ENCODE measurements around the gene CRYBB1.
A peak's percentile ranks its signal among the peaks of the same experiment; 100 is the strongest.

Gene CRYBB1

DNA sequence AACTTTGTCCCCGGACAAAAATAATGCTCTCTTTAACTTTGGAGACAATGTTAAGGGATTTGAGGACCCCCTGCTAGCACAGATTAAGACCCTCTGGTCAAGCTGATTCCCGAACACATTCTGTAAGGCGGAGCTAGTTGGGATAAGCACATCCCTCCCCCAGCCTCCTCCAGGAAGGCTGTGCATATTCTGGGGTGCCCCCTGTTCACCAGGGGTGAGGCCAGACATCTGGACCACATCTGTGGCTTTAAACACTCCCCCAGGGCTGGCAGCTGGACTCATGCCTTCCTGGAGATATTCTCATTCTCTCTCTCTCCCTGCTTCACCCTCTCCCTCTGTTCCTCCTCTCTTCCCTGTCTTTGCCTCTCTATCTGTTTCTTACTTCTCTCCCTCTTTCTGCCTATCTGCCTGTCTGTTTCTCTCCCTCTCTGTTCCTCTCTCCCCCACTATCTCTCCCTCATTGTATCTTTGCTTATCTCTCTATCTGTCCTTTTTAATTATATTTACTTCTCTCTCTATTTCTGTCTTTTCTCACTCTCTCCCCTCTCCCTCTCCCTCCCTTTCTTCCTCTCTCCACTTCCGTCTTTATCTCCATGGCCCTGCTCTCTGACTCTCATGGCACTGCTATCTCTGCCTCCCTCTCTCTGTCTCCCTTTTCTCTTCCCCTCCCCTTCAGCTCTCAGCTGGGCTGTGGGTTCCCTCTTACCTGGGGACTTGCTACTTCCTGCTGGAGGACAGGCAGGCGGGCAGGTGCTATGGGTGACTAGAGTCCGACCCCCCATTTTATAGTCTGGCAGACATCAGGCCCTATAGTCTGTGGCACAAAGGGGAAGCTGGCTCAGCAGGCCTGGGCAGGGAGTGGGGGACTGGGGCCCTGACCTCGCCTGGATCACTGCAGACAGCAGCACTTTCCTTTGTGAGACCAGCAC, at the start of gene CRYBB1:
Gene CRYBB1 (minus strand): TSS at position 757 of the 929 bp plus-strand sequence. CDS start 1,708 bp downstream, outside the sequence.
- DNase-seq: no peak

- no peak for DNase-seq
Observed at GRCh38 chr22:26667140-26667539, 49.3 kb upstream of the CRYBB1 start.

DNA sequence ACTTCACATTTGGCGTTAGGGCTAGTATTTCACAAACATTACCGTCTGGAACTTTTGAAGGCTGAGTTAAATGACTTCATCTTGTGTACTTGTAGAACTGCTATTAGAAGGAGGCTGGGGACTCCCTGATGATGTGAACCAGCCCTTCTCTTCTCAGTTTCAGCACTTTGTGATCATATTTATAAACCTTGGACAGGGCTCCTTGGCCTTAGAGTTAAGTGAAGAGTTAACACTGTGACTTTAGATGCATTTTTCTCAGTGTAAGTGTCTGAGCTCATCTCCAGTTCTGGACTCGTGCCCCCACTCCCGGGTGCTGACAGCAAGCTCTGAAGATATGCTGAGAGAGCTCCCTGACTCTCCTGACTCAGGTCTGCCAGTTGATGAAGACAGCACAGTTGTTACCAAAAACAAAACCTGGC, 48.0 kb upstream of the CRYBB1 start:
- DNase-seq: no peak

GRCh38 chr22:26663374-26663923, 45.6 kb upstream of the CRYBB1 start:
- no peak for DNase-seq

GRCh38 chr22:26662160-26662559, 44.3 kb upstream of the CRYBB1 start:
- no peak for DNase-seq

DNA sequence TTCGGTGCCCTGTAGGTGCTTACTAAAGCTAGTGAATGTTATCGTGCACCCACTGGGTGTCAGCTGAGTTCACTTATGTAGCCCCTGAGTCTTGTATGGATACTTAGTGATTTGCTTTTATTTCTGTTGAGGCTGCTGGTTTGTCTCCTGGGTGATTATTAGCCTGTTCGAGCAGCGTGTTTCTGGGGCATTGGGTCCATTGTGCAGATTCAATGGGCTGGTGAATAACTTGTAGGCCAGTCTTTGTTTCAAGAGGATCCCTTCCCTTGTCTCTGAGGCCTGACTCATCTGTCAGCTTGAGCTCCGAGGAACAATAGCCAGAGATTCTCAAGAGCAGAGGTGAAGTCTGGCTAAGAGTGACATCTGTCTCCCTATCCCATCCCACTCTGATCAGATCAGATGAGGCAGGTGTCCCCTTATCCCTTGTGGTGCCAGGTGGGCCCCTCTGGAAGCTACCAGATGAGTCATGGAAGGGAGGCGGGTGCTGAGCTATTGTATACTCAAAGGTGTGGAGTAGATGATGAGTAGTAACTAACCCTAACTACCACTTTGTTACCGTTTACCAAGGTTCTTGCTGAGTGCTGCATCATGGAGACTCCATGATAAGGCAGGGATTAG, 43.2 kb upstream of the CRYBB1 start:
- DNase-seq: no peak

DNA sequence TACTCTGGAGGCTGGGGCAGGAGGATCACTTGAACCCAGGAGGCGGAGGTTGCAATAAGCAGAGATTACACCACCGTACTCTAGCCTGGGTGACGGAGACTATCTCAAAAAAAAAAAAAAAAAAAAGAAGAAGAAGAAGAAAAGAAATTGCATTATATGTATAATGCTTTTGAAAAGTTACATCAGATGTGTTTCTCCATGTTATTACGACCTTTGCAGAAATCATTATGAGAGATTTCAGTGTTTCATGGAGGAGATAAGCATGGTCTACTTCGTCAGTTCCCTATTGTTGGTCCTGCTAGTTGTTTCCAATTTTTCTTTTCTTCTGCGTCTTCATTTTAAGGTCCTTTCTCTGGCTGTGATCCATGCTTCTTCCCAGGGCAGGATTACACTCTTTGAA, 42.5 kb upstream of the CRYBB1 start:
- no peak for DNase-seq

DNA sequence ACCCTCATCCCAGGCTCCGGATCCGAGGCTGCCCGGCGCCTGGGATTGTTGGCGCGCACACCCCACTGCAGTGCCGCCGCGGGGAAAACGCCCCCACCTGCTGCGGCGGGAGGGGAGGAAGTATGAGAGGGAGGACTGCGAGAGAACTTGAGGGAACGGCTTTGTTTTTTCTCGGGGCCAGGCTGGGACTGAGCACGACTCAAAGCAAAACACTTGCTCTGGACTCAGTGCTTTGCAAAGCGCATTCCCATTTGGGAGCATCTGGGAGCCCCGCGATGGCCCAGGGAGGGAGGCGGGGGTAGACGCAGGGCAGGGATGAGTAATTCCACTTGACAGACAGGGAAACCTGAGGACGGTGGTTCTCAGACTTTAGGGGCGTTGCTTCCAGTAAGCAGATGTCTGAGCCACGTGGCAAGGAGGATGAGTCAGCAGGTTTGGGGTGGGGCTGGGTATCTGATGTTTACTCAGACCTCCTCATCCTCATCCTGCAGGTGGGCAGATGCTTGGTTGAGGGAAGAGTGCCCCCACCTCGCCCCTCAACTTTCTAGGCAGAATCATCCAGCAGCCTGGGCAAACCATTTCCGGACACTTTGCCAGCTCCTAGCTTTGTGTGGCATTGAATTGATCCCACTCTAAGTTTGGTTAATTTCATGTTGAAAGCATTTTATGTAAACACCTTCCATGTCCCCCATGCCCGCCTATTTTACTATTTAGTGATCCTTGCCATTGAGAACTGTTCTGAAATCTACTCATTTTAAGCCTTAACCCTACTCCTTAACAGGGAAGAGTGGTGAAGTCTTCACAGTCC, 41.0 kb upstream of the CRYBB1 start:
- DNase-seq: peak; percentile 80

DNA sequence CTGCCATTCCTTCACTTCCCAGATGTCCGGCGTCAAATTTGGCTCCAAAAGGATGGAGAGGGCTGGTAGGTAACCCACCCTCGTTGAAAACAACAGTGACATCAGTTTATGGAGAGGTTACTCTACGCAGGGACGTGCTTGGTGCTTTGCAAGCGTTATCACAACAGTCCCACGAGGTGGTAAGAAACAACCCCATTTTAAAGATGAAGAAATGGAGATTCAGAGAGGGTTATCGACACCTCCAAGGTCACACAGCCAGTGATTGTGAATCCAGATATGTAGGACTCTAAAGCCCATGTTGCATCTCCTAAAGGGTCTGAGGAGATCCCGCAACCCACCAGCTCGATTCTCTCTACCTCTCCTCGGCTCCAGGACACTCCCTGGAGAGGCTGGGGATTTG, 40.3 kb upstream of the CRYBB1 start:
- DNase-seq: no peak

DNA sequence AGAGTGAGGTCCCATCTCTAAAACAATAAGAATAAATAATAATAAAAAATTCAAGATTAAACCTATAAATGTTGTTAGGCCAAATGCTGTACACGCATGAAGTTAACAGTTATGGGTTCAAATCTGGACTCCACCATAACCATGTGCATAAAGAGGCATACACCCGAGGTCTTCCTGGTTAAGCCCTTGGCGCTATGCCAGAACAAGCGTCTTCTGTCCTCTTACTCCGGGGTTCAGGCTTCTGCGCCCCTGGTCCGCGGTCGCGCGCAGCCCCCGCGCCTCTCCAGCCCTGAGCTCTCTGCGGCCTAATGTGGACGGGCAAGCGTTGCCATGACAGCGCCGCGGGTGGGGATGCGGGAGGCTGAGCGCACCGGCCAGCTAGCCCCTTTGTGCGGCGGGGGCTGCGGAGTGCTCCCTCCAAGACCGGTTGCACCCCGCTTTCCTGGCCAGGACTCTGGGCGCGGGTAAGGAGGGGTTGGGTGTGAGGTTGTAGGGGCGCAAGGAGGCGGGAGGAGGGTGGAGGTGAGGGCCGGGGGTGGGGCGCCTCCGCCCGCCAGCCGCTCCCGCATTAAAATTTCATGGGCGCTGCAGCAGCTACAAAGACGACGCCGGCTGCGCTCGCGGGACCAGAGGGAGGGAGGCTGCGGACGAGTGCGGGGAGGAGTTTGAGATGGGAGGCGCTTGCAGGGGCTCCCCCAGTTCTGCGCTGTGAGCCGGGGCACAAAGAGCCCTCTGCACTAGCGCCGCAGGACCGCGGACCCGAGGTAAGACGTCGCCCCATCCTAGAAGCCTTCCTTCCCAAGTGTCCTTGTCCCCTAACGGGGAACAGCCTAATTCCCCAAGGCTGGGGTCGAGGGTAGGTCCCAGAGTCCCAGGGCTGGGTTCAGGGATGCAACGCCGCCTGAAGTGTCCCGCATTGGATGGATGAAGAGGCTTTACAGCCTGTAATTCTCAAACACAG, 39.3 kb upstream of the CRYBB1 start, which contains the start of gene MIAT:
Gene MIAT (plus strand): TSS at position 698 of the 961 bp plus-strand sequence.
- DNase-seq: peak; percentile 61

- DNase-seq: no peak
Observed at GRCh38 chr22:26651815-26652214, 34.0 kb upstream of the CRYBB1 start.

- no peak for DNase-seq
Observed at GRCh38 chr22:26650722-26651421, 33.0 kb upstream of the CRYBB1 start.

DNA sequence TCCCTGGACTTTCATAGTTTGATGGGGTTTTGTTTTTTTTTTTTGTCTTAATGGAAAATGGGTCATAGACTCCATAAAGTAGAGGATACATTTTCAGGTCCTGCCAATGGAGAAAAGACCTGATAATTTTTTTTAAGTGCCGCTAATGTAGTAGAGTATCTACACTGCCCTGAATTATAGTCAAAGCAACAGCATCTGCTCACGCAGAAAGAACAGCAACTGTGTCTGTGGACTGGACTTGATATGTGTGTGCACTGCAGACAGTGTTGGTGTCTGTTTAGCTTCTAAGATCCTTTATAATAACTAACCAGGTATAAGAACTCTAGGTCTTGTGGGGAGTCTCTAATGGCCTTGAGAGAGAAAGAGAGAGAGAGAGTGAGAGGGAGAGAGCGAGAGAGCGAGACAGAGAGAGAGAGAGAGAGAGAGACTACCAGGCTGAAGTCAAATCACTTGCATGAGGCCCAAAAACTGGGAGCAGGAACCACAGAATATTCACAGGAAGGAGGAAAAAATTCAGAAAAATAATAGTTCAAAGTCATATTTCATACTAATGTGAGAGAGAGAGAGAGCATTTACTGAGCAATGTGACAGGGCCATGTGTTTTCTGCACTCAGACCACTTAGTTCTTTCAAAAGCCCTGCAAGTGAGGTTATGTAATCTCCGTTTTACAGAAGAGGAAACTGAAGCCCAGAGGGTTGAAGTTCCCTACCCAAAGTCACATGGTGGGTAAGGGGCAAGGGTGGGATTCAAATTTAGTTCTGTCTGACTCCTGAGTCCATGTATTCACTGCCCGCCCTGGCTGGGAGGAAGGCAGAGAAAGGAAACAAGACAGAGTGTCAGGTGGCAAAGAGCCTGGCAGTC, 30.9 kb upstream of the CRYBB1 start:
- DNase-seq: no peak

DNA sequence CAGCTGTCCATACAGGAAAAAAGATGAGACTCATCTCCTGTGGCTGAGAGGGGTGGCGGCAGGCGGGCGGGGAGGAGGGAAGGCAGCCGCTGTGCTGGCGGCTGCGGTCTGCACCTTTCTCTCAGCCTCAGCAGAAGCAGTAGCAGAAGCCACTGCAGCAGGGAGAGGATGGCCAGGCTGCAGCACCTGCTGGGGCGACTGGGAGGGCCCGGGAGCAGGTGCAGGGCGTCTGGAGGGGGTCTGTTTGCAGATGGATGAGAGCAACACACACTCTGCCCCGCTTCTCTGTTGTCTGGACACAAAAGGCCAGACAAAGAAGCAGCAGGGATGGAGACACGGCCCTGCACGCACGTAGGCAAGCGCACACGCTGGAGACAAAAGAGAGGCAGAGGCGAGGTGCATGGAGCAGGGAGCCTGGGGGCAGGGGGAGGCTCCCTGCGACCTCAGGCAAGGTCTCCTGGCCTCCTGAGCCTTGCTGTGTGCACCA, 30.2 kb upstream of the CRYBB1 start:
- peak; percentile 97 for DNase-seq

- no peak for DNase-seq
Observed at GRCh38 chr22:26646158-26646557, 28.3 kb upstream of the CRYBB1 start.

- no peak for DNase-seq
Observed at GRCh38 chr22:26643418-26644100, 25.7 kb upstream of the CRYBB1 start.

- no peak for DNase-seq
Observed at GRCh38 chr22:26642465-26643417, 24.9 kb upstream of the CRYBB1 start.

DNA sequence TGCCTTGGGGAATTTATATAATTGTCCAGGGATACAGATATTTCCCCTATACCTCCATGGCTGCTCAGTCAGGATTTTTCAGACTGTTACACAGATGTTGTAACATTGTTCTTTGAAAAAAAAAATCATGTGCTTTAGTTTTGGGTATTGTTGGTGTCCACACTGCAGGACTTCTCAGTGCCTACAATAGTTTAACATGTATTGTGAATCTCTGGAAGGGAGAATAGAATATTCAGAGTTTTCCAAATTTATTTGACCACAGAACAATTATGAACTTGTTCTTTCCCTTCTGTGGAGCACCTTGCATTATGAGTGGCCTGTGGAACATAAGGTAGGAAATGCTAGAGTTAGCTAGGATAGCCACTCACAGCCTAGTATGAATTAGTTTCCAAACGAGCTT, 18.5 kb upstream of the CRYBB1 start:
- DNase-seq: no peak
